ENCODE data around the gene TOR1B. TPM values are rescaled to one million over a fixed set of nuclear protein-coding genes. Genes with fewer than 3 reads are reported as not detected.

The TOR1B gene
- total RNA-seq, 1 donor from 2014 or later: 51.7 TPM

DNA sequence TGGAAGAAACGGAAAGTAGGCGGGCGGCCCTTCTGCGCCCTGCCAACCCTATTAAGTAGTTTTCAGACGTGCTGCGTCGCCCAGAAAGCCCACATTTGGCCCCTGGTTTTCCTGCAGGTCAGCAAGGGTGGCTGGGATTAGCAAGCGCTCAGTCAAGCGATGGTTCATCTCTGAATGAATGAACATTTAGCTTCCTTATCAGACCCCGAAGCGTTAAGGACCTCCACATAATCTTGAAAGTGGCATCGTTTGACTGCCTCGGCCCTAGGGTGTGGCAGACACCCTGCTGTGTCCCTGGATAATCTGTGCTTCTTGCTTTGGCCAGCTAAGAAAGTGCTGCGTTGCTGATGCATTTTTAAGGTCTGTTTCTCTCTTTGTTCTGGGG, 684 bp downstream of the TOR1B start:
- no peak for TF ChIP-seq CTCF (IDR thresholded peaks at IDR 0.05)

GRCh38 chr9:129806061-129806460, 3.1 kb downstream of the TOR1B start:
- peaks cover 30 to 37% of the 10 kb centered on the region in 2 donors for H3K36me3 ChIP-seq
- H3K4me3 ChIP-seq: no peak overlapping the region
- intact Hi-C loops (cut with DNase I): no loop called here
- H3K4me1 ChIP-seq: peaks cover 8 to 10% of the 10 kb centered on the region in 2 donors
- DNase-seq (ENCODE audit: low spot score in 2 of 2): no peak
- no peak for TF ChIP-seq CTCF (IDR thresholded peaks at IDR 0.05)
- no peaks in the 10 kb centered on the region for H3K9me3 ChIP-seq
- no peak overlapping the region for H3K27ac ChIP-seq
- no peaks in the 10 kb centered on the region for H3K27me3 ChIP-seq

More for the DNA sequence above, 684 bp downstream of the TOR1B start:
- intact Hi-C loops (cut with DNase I): loop anchor here (2.0 kb wide), 1 partner anchor 21 kb away; the partner anchor contains the start of gene TOR1A
- Histone ChIP-seq H3K4me1 (peaks cover 8 to 10% of the 10 kb centered on the region in 2 donors), H3K27ac (peak overlapping the region; percentile 75 to 85), H3K36me3 (peaks cover 12 to 14% of the 10 kb centered on the region in 2 donors), H3K27me3 (no peaks in the 10 kb centered on the region), H3K9me3 (no peaks in the 10 kb centered on the region), H3K4me3 (peak overlapping the region; percentile 71 to 82)
- DNase-seq (ENCODE audit: low spot score in 2 of 2): no peak

DNA sequence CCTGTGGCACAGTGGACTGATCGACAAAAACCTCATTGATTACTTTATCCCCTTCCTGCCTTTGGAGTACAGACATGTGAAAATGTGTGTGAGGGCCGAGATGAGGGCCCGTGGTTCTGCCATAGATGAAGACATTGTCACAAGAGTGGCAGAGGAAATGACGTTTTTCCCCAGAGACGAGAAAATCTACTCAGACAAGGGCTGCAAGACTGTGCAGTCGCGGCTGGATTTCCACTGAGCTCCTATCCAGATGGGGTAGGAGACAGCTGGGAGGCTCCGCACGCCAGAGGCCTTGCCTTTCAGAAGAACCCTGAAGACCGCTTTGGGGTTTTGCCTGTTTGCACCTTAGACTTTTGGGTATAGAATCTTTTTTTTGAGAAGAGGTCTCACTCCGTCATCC, 6.4 kb downstream of the TOR1B start:
- Histone ChIP-seq H3K4me1 (peaks cover 1 to 2% of the 10 kb centered on the region in 2 donors), H3K36me3 (peaks cover 46 to 48% of the 10 kb centered on the region in 2 donors), H3K27me3 (no peaks in the 10 kb centered on the region), H3K4me3 (no peak overlapping the region), H3K9me3 (no peaks in the 10 kb centered on the region), H3K27ac (no peak overlapping the region)
- no peak for TF ChIP-seq CTCF (IDR thresholded peaks at IDR 0.05)
- intact Hi-C loops (cut with DNase I): no loop called here
- DNase-seq (ENCODE audit: low spot score in 2 of 2): no peak

DNA sequence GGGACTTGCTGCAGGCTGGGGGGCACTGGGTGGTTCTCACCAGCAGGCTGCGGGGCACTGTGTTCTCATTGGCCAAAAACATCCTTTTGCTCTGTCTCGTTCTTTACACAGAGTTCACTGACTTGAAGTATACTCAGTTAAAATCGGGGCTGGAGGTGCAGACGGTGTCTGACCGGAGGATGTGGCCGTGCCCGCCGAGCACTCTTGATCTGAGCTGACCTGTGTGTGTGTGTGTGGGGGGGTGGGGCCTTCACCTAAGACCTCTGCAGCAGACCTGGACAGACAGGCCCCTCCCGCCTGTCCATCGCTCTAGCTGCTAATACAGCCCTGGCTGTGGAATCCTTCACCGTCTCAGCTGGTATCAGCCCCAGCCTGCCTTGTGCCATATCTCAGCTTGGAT, 7.1 kb downstream of the TOR1B start:
- Histone ChIP-seq H3K4me3 (no peak overlapping the region), H3K4me1 (no peaks in the 10 kb centered on the region), H3K27ac (no peak overlapping the region), H3K27me3 (no peaks in the 10 kb centered on the region), H3K36me3 (peaks cover 50 to 53% of the 10 kb centered on the region in 2 donors), H3K9me3 (no peaks in the 10 kb centered on the region)
- no peak for DNase-seq (ENCODE audit: low spot score in 2 of 2)
- no peak for TF ChIP-seq CTCF (IDR thresholded peaks at IDR 0.05)
- intact Hi-C loops (cut with DNase I): no loop called here

DNA sequence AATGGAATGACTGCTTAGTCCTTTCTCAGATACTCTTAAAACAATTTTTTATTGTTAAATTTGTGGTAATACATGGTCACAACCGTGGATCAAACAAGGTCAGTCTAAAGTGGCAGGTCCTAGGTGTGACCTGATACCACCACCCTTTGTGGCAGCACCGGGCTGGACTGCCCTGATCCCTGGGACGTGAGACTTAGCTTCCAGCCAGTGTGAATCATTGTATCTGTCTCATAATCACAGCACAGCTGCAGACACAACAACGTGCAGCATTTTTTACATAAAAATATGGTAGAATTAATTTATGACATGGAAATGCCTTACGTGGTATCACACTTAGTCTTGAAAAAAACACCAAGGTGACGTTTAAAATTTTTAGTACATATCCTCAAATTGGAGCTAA, 7.8 kb downstream of the TOR1B start:
- intact Hi-C loops (cut with DNase I): no loop called here
- DNase-seq (ENCODE audit: low spot score in 2 of 2): no peak
- Histone ChIP-seq H3K27ac (no peak overlapping the region), H3K4me1 (no peaks in the 10 kb centered on the region), H3K9me3 (no peaks in the 10 kb centered on the region), H3K4me3 (no peak overlapping the region), H3K36me3 (peaks cover 50 to 52% of the 10 kb centered on the region in 2 donors), H3K27me3 (no peaks in the 10 kb centered on the region)
- TF ChIP-seq CTCF (IDR thresholded peaks at IDR 0.05): no peak

DNA sequence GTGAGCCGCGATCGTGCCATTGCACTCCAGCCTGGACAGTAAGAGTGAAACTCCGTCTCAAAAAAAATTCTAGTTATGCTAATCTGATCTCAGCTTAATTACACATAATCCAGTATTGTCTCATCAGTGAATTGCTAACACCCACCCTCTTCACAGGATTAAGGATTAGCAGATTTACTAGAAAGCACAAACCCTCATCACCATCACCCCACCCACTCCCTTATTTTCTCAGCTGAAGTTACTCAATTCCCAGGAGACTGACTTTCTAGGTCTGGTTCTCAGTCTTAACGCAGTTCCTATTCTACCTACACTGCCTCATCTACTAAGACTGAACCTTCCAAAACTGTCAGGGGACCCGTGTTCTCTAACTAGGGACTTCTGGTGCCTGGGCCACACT, 9.0 kb downstream of the TOR1B start:
- no peaks in the 10 kb centered on the region for H3K4me1 ChIP-seq
- H3K27me3 ChIP-seq: no peaks in the 10 kb centered on the region
- TF ChIP-seq CTCF (IDR thresholded peaks at IDR 0.05): no peak
- intact Hi-C loops (cut with DNase I): no loop called here
- H3K9me3 ChIP-seq: no peaks in the 10 kb centered on the region
- no peak overlapping the region for H3K4me3 ChIP-seq
- no peak for DNase-seq (ENCODE audit: low spot score in 2 of 2)
- no peak overlapping the region for H3K27ac ChIP-seq
- H3K36me3 ChIP-seq: peaks cover 57 to 62% of the 10 kb centered on the region in 2 donors

Data from ascending aorta (tissue), 2 donors.